ENCODE measurements around the gene TUBE1.

Gene TUBE1

DNA sequence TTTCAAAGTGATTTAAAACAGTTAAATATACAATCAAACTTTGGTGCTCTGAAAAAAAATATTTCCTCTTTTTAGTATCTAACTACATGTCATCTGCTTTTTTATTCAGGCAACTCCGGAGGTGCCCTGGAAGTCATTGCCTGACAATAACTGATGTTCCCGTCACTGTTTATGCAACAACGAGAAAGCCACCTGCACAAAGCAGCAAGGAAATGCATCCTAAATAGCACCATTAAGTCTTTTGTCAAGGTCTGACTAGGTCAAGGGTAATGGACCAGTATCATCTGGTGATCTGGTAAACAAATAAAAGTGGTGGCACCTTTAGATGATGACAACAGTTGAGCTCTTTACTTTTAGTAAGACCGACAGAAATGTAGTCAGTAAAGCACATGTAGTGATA is 13.3 kb upstream of the TUBE1 start:
- no peak for TF ChIP-seq CTCF (IDR thresholded peaks at IDR 0.05; ENCODE audit: insufficient read depth, low read depth, low read length, missing control alignments)
- no peak overlapping the region for H3K4me3 ChIP-seq (ENCODE audit: low read length)

DNA sequence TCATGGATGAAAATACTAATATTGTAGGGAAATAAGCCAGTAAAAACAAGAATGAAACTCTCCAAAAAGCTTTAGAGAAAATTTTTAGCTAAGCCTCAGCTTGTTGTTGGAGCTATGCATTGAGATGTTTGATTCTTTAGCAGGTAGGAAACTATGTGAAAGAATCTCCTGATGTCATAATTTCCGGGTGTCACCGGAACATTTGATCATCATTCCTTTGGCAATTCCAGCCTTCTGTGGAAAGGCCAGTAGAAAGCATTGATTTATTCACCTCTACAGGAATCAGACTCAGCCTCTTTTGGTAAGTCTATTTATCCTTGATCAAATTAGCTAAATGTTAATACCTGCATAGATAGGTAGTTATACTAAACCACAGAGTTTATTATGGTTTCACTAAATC is 9.6 kb upstream of the TUBE1 start:
- no peak for TF ChIP-seq CTCF (IDR thresholded peaks at IDR 0.05; ENCODE audit: insufficient read depth, low read depth, low read length, missing control alignments)
- H3K4me3 ChIP-seq (ENCODE audit: low read length): no peak overlapping the region
- DNase-seq (ENCODE audit: low read depth): no peak

More for the DNA sequence above, 13.3 kb upstream of the TUBE1 start:
- no peak for DNase-seq (ENCODE audit: low read depth)

DNA sequence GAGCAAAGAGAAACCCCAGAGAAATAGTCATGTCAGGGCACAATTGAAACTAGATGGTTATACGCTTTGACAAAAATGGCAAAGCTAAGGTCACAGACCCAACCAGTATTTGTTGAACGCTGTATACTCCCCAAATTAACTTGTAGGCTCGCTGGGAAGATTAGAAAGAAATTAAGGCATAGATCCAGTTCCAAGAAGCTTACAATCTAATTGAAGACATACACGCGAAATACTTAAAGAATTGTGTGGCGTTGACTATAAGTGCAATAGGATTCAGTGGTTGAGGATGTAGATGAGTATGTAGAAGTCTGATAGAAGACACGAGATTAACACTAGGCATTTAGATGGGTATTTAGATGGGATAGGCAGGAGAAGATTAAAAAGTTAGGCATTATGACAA is 634 bp upstream of the TUBE1 start:
- peak overlapping the region; percentile 82 for H3K4me3 ChIP-seq (ENCODE audit: low read length)
- no peak for TF ChIP-seq CTCF (IDR thresholded peaks at IDR 0.05; ENCODE audit: insufficient read depth, low read depth, low read length, missing control alignments)
- no peak for DNase-seq (ENCODE audit: low read depth)

- H3K4me3 ChIP-seq (ENCODE audit: low read length): peak overlapping the region; percentile 82
- peak; percentile 41 for TF ChIP-seq CTCF (IDR thresholded peaks at IDR 0.05; ENCODE audit: insufficient read depth, low read depth, low read length, missing control alignments)
- DNase-seq (ENCODE audit: low read depth): peak; percentile 72
Measured at GRCh38 chr6:112086744-112087135, 542 bp downstream of the TUBE1 start.

DNA sequence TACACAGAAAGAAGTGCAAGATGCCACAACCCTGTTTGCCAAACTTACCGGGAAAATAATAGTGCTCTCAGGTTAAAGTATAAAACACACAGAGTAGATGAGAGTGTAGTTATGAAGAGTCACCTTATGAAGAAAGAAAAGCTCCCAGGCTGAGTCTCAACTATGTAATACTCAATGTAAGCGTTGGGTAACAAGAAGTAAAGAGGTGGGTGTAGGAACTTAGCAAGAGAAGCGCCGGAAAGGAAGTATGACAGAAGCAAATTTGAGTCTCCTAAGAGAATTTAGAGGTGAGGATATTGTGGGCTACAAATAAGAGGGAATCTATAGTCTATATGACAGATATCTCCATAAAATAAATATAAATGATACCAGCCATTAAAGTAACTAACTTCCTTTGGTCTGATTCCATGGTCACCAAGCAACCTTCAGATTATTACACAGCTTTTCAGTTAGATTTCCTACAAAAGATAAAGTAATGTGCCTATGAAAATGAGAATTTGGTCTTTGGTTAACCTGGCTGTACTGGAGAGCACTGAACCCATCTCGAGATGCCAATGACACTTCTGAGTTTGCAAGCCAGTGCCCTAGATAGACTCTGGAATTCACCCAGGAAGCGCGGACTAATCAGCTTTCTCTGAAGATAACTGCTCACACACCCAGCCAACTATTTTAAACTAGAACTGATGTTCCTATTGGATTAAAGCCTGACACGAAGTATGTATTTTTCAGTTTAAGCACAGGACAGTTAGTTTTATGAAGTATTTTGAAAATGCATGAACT is 1.8 kb downstream of the TUBE1 start:
- TF ChIP-seq CTCF (IDR thresholded peaks at IDR 0.05; ENCODE audit: insufficient read depth, low read depth, low read length, missing control alignments): no peak
- no peak for DNase-seq (ENCODE audit: low read depth)
- no peak overlapping the region for H3K4me3 ChIP-seq (ENCODE audit: low read length)

GRCh38 chr6:112081569-112081968 is 5.7 kb downstream of the TUBE1 start:
- no peak overlapping the region for H3K4me3 ChIP-seq (ENCODE audit: low read length)
- no peak for DNase-seq (ENCODE audit: low read depth)
- no peak for TF ChIP-seq CTCF (IDR thresholded peaks at IDR 0.05; ENCODE audit: insufficient read depth, low read depth, low read length, missing control alignments)

- no peak overlapping the region for H3K4me3 ChIP-seq (ENCODE audit: low read length)
- no peak for DNase-seq (ENCODE audit: low read depth)
- no peak for TF ChIP-seq CTCF (IDR thresholded peaks at IDR 0.05; ENCODE audit: insufficient read depth, low read depth, low read length, missing control alignments)
Measured at GRCh38 chr6:112066606-112067005, 20.7 kb downstream of the TUBE1 start.

Data from epithelial cell of esophagus (primary cell).